H9 (cell line): Measurements from ENCODE around the gene IFIT5. TPM values are rescaled to one million over a fixed set of nuclear protein-coding genes. Genes with fewer than 3 reads are reported as not detected.
A peak's percentile ranks its signal among the peaks of the same experiment; 100 is the strongest.

Source experiments
- DNase-seq: peaks from one replicate; pipeline ENCODE4 v3.0.0-alpha.2; 2017
- H2AFZ ChIP-seq: one replicate; pipeline ENCODE4 v1.6.1; 2013; ENCODE audit warnings: mild to moderate bottlenecking, low read length, control low read depth, moderate library complexity
- H2AK5ac ChIP-seq: 2 replicates; pipeline ENCODE4 v1.6.1; 2013; ENCODE audit warnings: low read length, control low read depth, mixed read lengths; ENCODE audit not compliant: insufficient read length
- H2BK120ac ChIP-seq: one replicate; pipeline ENCODE4 v1.6.1; 2013; ENCODE audit warnings: low read depth, mild to moderate bottlenecking, low read length, control low read depth, inconsistent platforms; ENCODE audit not compliant: poor library complexity, severe bottlenecking
- H2BK12ac ChIP-seq: 2 replicates; pipeline ENCODE4 v1.6.1; 2013; ENCODE audit warnings: low read length, control low read depth, mixed read lengths, low read depth; ENCODE audit not compliant: insufficient read length
- H2BK15ac ChIP-seq: 2 replicates; pipeline ENCODE4 v1.6.1; 2013; ENCODE audit warnings: low read depth, low read length, control low read depth
- H2BK20ac ChIP-seq: one replicate; pipeline ENCODE4 v1.6.1; 2013; ENCODE audit warnings: low read depth, mild to moderate bottlenecking, low read length, control low read depth, inconsistent platforms; ENCODE audit not compliant: poor library complexity, severe bottlenecking
- H2BK5ac ChIP-seq: 2 replicates; pipeline ENCODE4 v1.6.1; 2013; ENCODE audit warnings: low read length, control low read depth, mixed read lengths; ENCODE audit not compliant: insufficient read length
- H3K14ac ChIP-seq: 2 replicates; pipeline ENCODE4 v1.6.1; 2013; ENCODE audit warnings: low read length, control low read depth; ENCODE audit not compliant: insufficient read depth
- H3K18ac ChIP-seq: 2 replicates; pipeline ENCODE4 v1.6.1; 2013; ENCODE audit warnings: low read depth, mild to moderate bottlenecking, mixed read lengths, low read length, control low read depth; ENCODE audit not compliant: insufficient read length
- H3K23ac ChIP-seq: 2 replicates; pipeline ENCODE4 v1.6.1; 2013; ENCODE audit warnings: low read length, control low read depth, mixed read lengths, low read depth; ENCODE audit not compliant: insufficient read length
- H3K23me2 ChIP-seq: 2 replicates; pipeline ENCODE4 v1.6.1; 2013; ENCODE audit warnings: low read depth, mild to moderate bottlenecking, mixed read lengths, low read length, control low read depth; ENCODE audit not compliant: insufficient read length, poor library complexity, severe bottlenecking
- H3K27ac ChIP-seq: 2 replicates; pipeline ENCODE4 v1.5.1; 2013; ENCODE audit warnings: low read length, control low read depth, mixed read lengths, low read depth; ENCODE audit not compliant: insufficient read length
- H3K27me3 ChIP-seq: 2 replicates; pipeline ENCODE4 v1.6.1; 2013; ENCODE audit warnings: low read length, control low read depth, inconsistent platforms; ENCODE audit not compliant: insufficient read depth
- H3K4ac ChIP-seq: 2 replicates; pipeline ENCODE4 v1.6.1; 2013; ENCODE audit warnings: low read depth, mild to moderate bottlenecking, control low read depth, inconsistent platforms, low read length, moderate library complexity
- H3K4me1 ChIP-seq: 2 replicates; pipeline ENCODE4 v1.6.1; 2013; ENCODE audit warnings: low read length, control low read depth, inconsistent platforms; ENCODE audit not compliant: insufficient read depth
- H3K4me2 ChIP-seq: 2 replicates; pipeline ENCODE4 v1.6.1; 2013; ENCODE audit warnings: low read length, control low read depth, mixed read lengths; ENCODE audit not compliant: insufficient read length, insufficient read depth
- H3K56ac ChIP-seq: 2 replicates; pipeline ENCODE4 v1.6.1; 2013; ENCODE audit warnings: low read depth, mild to moderate bottlenecking, mixed read lengths, low read length, control low read depth; ENCODE audit not compliant: insufficient read length
- H3K79me1 ChIP-seq: 2 replicates; pipeline ENCODE4 v1.6.1; 2013; ENCODE audit warnings: low read depth, mild to moderate bottlenecking, moderate library complexity, low read length, control low read depth, inconsistent platforms; ENCODE audit not compliant: insufficient read depth, poor library complexity, severe bottlenecking
- H3K79me2 ChIP-seq: 2 replicates; pipeline ENCODE4 v1.6.1; 2013; ENCODE audit warnings: low read length, control low read depth, inconsistent platforms; ENCODE audit not compliant: insufficient read depth
- H3K9ac ChIP-seq: 2 replicates; pipeline ENCODE4 v1.6.1; 2013; ENCODE audit warnings: low read length, control low read depth, mixed read lengths; ENCODE audit not compliant: insufficient read length; ENCODE audit errors: extremely low read depth
- H3K9me3 ChIP-seq: one replicate; pipeline ENCODE4 v1.6.1; 2013; ENCODE audit warnings: low read depth, low read length, inconsistent platforms; ENCODE audit not compliant: control insufficient read depth
- H3T11ph ChIP-seq: one replicate; pipeline ENCODE4 v1.6.1; 2013; ENCODE audit warnings: mild to moderate bottlenecking, low read length, control low read depth, inconsistent platforms
- H4K20me1 ChIP-seq: one replicate; pipeline ENCODE4 v1.6.1; 2013; ENCODE audit not compliant: control insufficient read depth, insufficient read length, insufficient read depth
- H4K5ac ChIP-seq: 2 replicates; pipeline ENCODE4 v1.6.1; 2013; ENCODE audit warnings: low read depth, mild to moderate bottlenecking, mixed read lengths, low read length, control low read depth; ENCODE audit not compliant: insufficient read length
- H4K8ac ChIP-seq: replicated peaks from 2 replicates; pipeline ENCODE4 v1.6.1; 2013; ENCODE audit warnings: low read length, control low read depth, mixed read lengths, low read depth; ENCODE audit not compliant: insufficient read length
- H4K91ac ChIP-seq: 2 replicates; pipeline ENCODE4 v1.6.1; 2013; ENCODE audit warnings: low read depth, mild to moderate bottlenecking, moderate library complexity, mixed read lengths, low read length, control low read depth; ENCODE audit not compliant: insufficient read length
- H3K27ac Mint-ChIP-seq, 3 experiments: 2 replicates in 2 of 3; 3 replicates in 1 of 3; pipeline ENCODE4 v1.8.0; 2020 to 2021; ENCODE audit warnings: mixed read lengths in 3 of 3, mild to moderate bottlenecking in 1 of 3, moderate library complexity in 1 of 3
- H3K27me3 Mint-ChIP-seq: 2 replicates; pipeline ENCODE4 v1.8.0; 2021; ENCODE audit warnings: low read depth, mild to moderate bottlenecking, moderate library complexity, mixed read lengths
- H3K36me3 Mint-ChIP-seq, 3 experiments: 2 replicates in 2 of 3; 3 replicates in 1 of 3; pipeline ENCODE4 v1.8.0; 2020 to 2021; ENCODE audit warnings: low read depth in 3 of 3, mixed read lengths in 3 of 3; ENCODE audit not compliant: insufficient read depth in 1 of 3
- H3K4me1 Mint-ChIP-seq, 2 experiments: 2 replicates each; pipeline ENCODE4 v1.8.0; 2020; ENCODE audit warnings: mixed read lengths in 2 of 2
- H3K4me3 Mint-ChIP-seq, 2 experiments: 2 replicates in 1 of 2; 3 replicates in 1 of 2; pipeline ENCODE4 v1.8.0; 2020 to 2021; ENCODE audit warnings: mild to moderate bottlenecking in 2 of 2, mixed read lengths in 2 of 2, moderate library complexity in 1 of 2
- H3K9me3 Mint-ChIP-seq, 2 experiments: 2 replicates in 1 of 2; 3 replicates in 1 of 2; pipeline ENCODE4 v1.8.0; 2020; ENCODE audit warnings: mild to moderate bottlenecking in 2 of 2, mixed read lengths in 2 of 2, moderate library complexity in 1 of 2
- WGBS: extraction: QIAGEN DNeasy Blood & Tissue Kit; methylation state at CpG from one replicate; pipeline ENCODE4 v1.1.7; 2013; ENCODE audit warnings: missing lambda C conversion rate, low lambda C conversion rate, mixed read lengths; ENCODE audit not compliant: insufficient read length; ENCODE audit errors: extremely low coverage; 5-methylcytosine and 5-hydroxymethylcytosine counted together
- total RNA-seq: library from RNA; stranded (reverse); gene quantifications from 2 replicates; pipeline ENCODE4 v1.2.1, GENCODE V29; 2021
- TF ChIP-seq, protein P1 (sequence below): fragments of 200-600 bp; sonication (generic); conservative IDR thresholded peaks from 3 replicates; pipeline ENCODE4 v1.8.0; 2021; ENCODE audit warnings: antibody characterized with exemption, mild to moderate bottlenecking

IFIT5 gene
- total RNA-seq, 1 experiment from 2014 or later, result 2.3 TPM

DNA sequence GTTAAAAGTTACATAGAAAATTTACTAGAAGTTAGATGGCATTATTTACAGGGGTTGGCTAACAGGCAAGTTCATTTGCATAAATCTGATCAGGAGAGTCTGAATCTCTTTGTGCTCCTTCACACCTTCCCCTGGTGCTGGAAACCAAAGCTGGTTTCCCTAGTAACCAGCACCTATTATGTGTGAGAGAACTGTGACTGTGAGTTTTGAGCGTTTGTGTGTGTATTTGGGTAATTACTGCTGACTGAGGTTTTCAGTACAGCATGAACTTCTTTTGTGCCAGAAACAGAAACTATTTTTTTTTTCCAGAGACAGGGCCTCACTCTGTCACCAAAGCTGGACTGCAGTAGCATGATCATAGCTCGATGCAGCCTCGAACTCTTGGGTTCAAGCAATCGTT, 46.8 kb upstream of the IFIT5 start:
- Histone ChIP-seq H3K9ac (no peak overlapping the region), H3K9me3 (no peaks in the 10 kb centered on the region), H4K8ac (no peak overlapping the region), H2BK120ac (no peak overlapping the region), H3K79me2 (no peaks in the 10 kb centered on the region), H4K91ac (no peak overlapping the region), H3K56ac (no peak overlapping the region), H3K23ac (no peak overlapping the region), H2BK5ac (no peak overlapping the region), H4K5ac (no peak overlapping the region), H3K23me2 (no peaks in the 10 kb centered on the region), H3K27me3 (no peaks in the 10 kb centered on the region), H3K27ac (no peak overlapping the region), H3K4ac (no peak overlapping the region), H2BK20ac (no peak overlapping the region), H2AK5ac (no peak overlapping the region), H3T11ph (no peak overlapping the region), H2BK15ac (no peak overlapping the region), H3K79me1 (no peaks in the 10 kb centered on the region), H2BK12ac (no peak overlapping the region), H3K18ac (peak overlapping the region; percentile 40), H3K4me1 (no peaks in the 10 kb centered on the region; the same call in 1 of the 2 replicates), H3K4me2 (no peak overlapping the region), H3K14ac (no peak overlapping the region), H4K20me1 (no peaks in the 10 kb centered on the region), H2AFZ (no peak overlapping the region)
- TF ChIP-seq, protein P1, sequence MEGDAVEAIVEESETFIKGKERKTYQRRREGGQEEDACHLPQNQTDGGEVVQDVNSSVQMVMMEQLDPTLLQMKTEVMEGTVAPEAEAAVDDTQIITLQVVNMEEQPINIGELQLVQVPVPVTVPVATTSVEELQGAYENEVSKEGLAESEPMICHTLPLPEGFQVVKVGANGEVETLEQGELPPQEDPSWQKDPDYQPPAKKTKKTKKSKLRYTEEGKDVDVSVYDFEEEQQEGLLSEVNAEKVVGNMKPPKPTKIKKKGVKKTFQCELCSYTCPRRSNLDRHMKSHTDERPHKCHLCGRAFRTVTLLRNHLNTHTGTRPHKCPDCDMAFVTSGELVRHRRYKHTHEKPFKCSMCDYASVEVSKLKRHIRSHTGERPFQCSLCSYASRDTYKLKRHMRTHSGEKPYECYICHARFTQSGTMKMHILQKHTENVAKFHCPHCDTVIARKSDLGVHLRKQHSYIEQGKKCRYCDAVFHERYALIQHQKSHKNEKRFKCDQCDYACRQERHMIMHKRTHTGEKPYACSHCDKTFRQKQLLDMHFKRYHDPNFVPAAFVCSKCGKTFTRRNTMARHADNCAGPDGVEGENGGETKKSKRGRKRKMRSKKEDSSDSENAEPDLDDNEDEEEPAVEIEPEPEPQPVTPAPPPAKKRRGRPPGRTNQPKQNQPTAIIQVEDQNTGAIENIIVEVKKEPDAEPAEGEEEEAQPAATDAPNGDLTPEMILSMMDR, result no peak
- Mint-ChIP-seq H3K36me3 (peaks cover 0 to 2% (median 2%) of the 10 kb centered on the region in 3 experiments; a peak in 2 of 7 replicates), H3K27ac (no peak overlapping the region), H3K4me3 (no peak overlapping the region), H3K27me3 (no peaks in the 10 kb centered on the region; the same call in 1 of the 2 replicates), H3K9me3 (peaks cover 2% of the 10 kb centered on the region in 2 experiments; a peak in 2 of 5 replicates), H3K4me1 (peaks cover 9% of the 10 kb centered on the region in 2 experiments)
- no CpG with 5 or more reads among the region's 4 CpGs for WGBS
- no peak for DNase-seq
